ENCODE results near the gene GAL3ST1. TPM values are rescaled to one million over a fixed set of nuclear protein-coding genes. Genes with fewer than 3 reads are reported as not detected.

GAL3ST1 gene
- total and polyA plus RNA-seq, 2 of the 8 experiments (the other 6 are each of a cell fraction or from before 2014, with no cell fraction given) = 11.0 to 32.5 TPM

- no peak overlapping the region for H2AFZ ChIP-seq (ENCODE audit: low read length)
- H3K14ac ChIP-seq (ENCODE audit: insufficient read length) = no peak overlapping the region
- H3K4me2 ChIP-seq (ENCODE audit: insufficient read depth in 1 of 2, low read depth in 2 of 2, low read length in 2 of 2) = no peak overlapping the region
- no peak for TF ChIP-seq ATF2 (IDR thresholded peaks at IDR 0.05; ENCODE audit: low read length)
- no peak for TF ChIP-seq TAF7 (optimal IDR thresholded peaks at IDR 0.05; ENCODE audit: borderline replicate concordance, low read depth, low read length)
- peak; percentile 37 to 44 (median 40); a peak in 3 of 4 replicates for TF ChIP-seq CTCF (IDR thresholded peaks at IDR 0.05; ENCODE audit: control extremely low read depth in 1 of 3, insufficient read depth in 1 of 3, low read depth in 1 of 3, low read length in 3 of 3)
- peak in 1 of 2 experiments; percentile 39; a peak in 2 of 4 replicates for TF ChIP-seq RAD21 (IDR thresholded peaks at IDR 0.05 in 1 of 2, conservative IDR thresholded peaks at IDR 0.05 in 1 of 2; ENCODE audit: low read depth in 2 of 2, low read length in 2 of 2)
- no peak overlapping the region for H3K23ac ChIP-seq (ENCODE audit: insufficient read length)
- no peak for DNase-seq (ENCODE audit: low read depth in 1 of 2, low spot score in 2 of 2)
- no peak overlapping the region for H2BK12ac ChIP-seq (ENCODE audit: low read depth, low read length)
- no peak overlapping the region for H3K4me3 ChIP-seq (ENCODE audit: extremely low read depth in 1 of 4, insufficient read depth in 2 of 4, low read depth in 3 of 4, low read length in 4 of 4)
- H4K91ac ChIP-seq (replicated peaks; ENCODE audit: insufficient read length, low read length) = no peak overlapping the region
- H3K79me1 ChIP-seq (ENCODE audit: low read depth, low read length) = peaks cover 2% of the 10 kb centered on the region; the same call in 1 of the 2 replicates
- H2BK5ac ChIP-seq (ENCODE audit: low read depth, low read length) = no peak overlapping the region
- H3K56ac ChIP-seq (replicated peaks; ENCODE audit: insufficient read length, low read depth, low read length) = no peak overlapping the region
- H3K79me2 ChIP-seq (ENCODE audit: control insufficient read depth in 1 of 2, insufficient read depth in 2 of 2, low read length in 2 of 2) = peaks cover 0 to 10% of the 10 kb centered on the region in 2 experiments; a peak in 2 of 4 replicates
- H3K23me2 ChIP-seq (ENCODE audit: low read depth, low read length) = no peaks in the 10 kb centered on the region; the same call in 1 of the 2 replicates
- no peak for FAIRE-seq
- H2AK5ac ChIP-seq (ENCODE audit: low read depth, low read length) = no peak overlapping the region
- H2BK20ac ChIP-seq (ENCODE audit: low read length) = no peak overlapping the region
- H3K9ac ChIP-seq (replicated peaks in 1 of 4; ENCODE audit: extremely low read depth in 1 of 4, low read depth in 3 of 4, low read length in 3 of 4) = no peak overlapping the region
- no peak overlapping the region for H2BK120ac ChIP-seq (replicated peaks; ENCODE audit: low read depth, low read length)
- ChIA-PET POLR2A (ENCODE audit: partially characterized antibody) (interaction anchor here (0.9 to 1.6 kb wide), 2 partner anchors 12 to 16 kb away, joined by 3 read pairs; no protein-coding TSS in a partner anchor), CTCF (ENCODE audit: partially characterized antibody) (interaction anchor here (0.8 to 3.0 kb wide), 10 partner anchors 8 to 334 kb away, joined by 3 to 15 read pairs (median 3); partner anchors contain the start of gene GAL3ST1)
- H3K9me3 ChIP-seq (ENCODE audit: insufficient read depth in 2 of 2, low read depth in 1 of 2, low read length in 1 of 2) = no peaks in the 10 kb centered on the region
- 85% methylated on average over 8 of the region's 8 CpGs; no CpG with 5 or more reads in 1 of the 2 experiments for WGBS, 2 experiments (ENCODE audit: extremely low coverage in 1 of 2, insufficient coverage in 1 of 2, insufficient read length in 1 of 2, insufficient replicate concordance in 2 of 2, low coverage in 1 of 2, low lambda C conversion rate in 2 of 2, missing lambda C conversion rate in 1 of 2)
- peaks cover 2 to 5% of the 10 kb centered on the region in 2 experiments for H4K20me1 ChIP-seq (replicated peaks in 1 of 2; ENCODE audit: control insufficient read depth in 1 of 2, insufficient read depth in 2 of 2, low read length in 2 of 2)
- H3K4me1 ChIP-seq (replicated peaks in 1 of 4; ENCODE audit: control insufficient read depth in 3 of 4, insufficient read depth in 4 of 4, low read length in 3 of 4) = peaks cover 0 to 16% (median 5%) of the 10 kb centered on the region in 4 experiments; a peak in 5 of 7 replicates
- H4K5ac ChIP-seq (ENCODE audit: insufficient read length, low read depth, low read length) = no peak overlapping the region
- no peak overlapping the region for H3K27ac ChIP-seq (ENCODE audit: low read depth, low read length)
- H2BK15ac ChIP-seq (ENCODE audit: low read length) = no peak overlapping the region
- H3K18ac ChIP-seq (ENCODE audit: extremely low read depth, low read length) = no peak overlapping the region
- H3K36me3 ChIP-seq (ENCODE audit: control insufficient read depth in 2 of 4, insufficient read depth in 4 of 4, low read length in 3 of 4) = peaks cover 11 to 61% (median 42%) of the 10 kb centered on the region in 4 experiments; a peak in 7 of 8 replicates
- no peaks in the 10 kb centered on the region for H3K27me3 ChIP-seq (replicated peaks in 1 of 4; ENCODE audit: control insufficient read depth in 3 of 4, extremely low read depth in 1 of 4, insufficient read depth in 3 of 4, low read length in 3 of 4)
- H4K8ac ChIP-seq (ENCODE audit: extremely low read depth, insufficient read depth, low read length) = no peak overlapping the region
- no peak overlapping the region for H3K4ac ChIP-seq (replicated peaks; ENCODE audit: insufficient read length, low read depth, low read length)
Measured at GRCh38 chr22:30612789-30613188, 38.3 kb upstream of the GAL3ST1 start.

All from H1 (cell line).